Keratinocyte (primary cell): ENCODE measurements around the gene SMPDL3A.

ENCODE experiments used
- CTCF ChIP-seq, 3 experiments: IDR thresholded peaks in 1 of 3; conservative IDR thresholded peaks in 1 of 3; optimal IDR thresholded peaks in 1 of 3; 2 replicates in 2 of 3; 3 replicates in 1 of 3; pipeline versions ENCODE3 to v1.5.1; 2011; ENCODE audit warnings: low read length in 3 of 3, mild to moderate bottlenecking in 3 of 3, moderate library complexity in 2 of 3, control low read depth in 1 of 3, inconsistent platforms in 1 of 3; ENCODE audit not compliant: insufficient read depth in 2 of 3; ENCODE audit errors: extremely low read depth in 1 of 3
- EZH2 ChIP-seq: IDR thresholded peaks from one replicate; pipeline ENCODE4 v1.6.1; 2012; ENCODE audit warnings: inconsistent platforms, mild to moderate bottlenecking, low read length, moderate library complexity

- TF ChIP-seq CTCF (optimal IDR thresholded peaks at IDR 0.05 in 1 of 3, IDR thresholded peaks at IDR 0.05 in 1 of 3, conservative IDR thresholded peaks at IDR 0.05 in 1 of 3; ENCODE audit: extremely low read depth in 1 of 3, insufficient read depth in 2 of 3, low read length in 3 of 3) (no peak), EZH2 (no peak)
These were observed 50.8 kb downstream of the SMPDL3A start for GRCh38 chr6:122839906-122840305.
